Parietal lobe (tissue), 2 donors: ENCODE results near the gene IMMP2L. TPM values are rescaled to one million over a fixed set of nuclear protein-coding genes. Genes with fewer than 3 reads are reported as not detected.

ENCODE experiments used
- small RNA-seq: library from RNA; depleted of rRNA; stranded (forward); fragments of <200 nt; gene quantifications from one replicate; pipeline ENCODE3, GENCODE V24; 2014; ENCODE audit warnings: low replicate concordance
- total RNA-seq: library from RNA; depleted of rRNA; stranded (reverse); fragments of >200 nt; gene quantifications from one replicate; pipeline ENCODE4 v1.2.3, GENCODE V29; 2014

The IMMP2L gene
- 14.7 TPM for total RNA-seq

GRCh38 chr7:111561904-111562732 lies at the start of gene IMMP2L:
Gene IMMP2L, minus strand, starts transcription at chr7:111562492.

GRCh38 chr7:111090846-111091245 lies 471.4 kb downstream of the IMMP2L start, which contains the start of gene LRRN3:
Gene LRRN3, plus strand, starts transcription at chr7:111091127. Its CDS starts 31,646 bp downstream, at chr7:111122773.

Small RNAs within 50 kb of the gene (small RNA-seq; reads per million reads assigned to genes)
- not detected for gene AC003989.2
